Measurements from ENCODE around the gene CALM1. TPM values are rescaled to one million over a fixed set of nuclear protein-coding genes. Genes with fewer than 3 reads are reported as not detected.

The CALM1 gene
- total RNA-seq, 1 donor from 2014 or later, result 347 TPM

DNA sequence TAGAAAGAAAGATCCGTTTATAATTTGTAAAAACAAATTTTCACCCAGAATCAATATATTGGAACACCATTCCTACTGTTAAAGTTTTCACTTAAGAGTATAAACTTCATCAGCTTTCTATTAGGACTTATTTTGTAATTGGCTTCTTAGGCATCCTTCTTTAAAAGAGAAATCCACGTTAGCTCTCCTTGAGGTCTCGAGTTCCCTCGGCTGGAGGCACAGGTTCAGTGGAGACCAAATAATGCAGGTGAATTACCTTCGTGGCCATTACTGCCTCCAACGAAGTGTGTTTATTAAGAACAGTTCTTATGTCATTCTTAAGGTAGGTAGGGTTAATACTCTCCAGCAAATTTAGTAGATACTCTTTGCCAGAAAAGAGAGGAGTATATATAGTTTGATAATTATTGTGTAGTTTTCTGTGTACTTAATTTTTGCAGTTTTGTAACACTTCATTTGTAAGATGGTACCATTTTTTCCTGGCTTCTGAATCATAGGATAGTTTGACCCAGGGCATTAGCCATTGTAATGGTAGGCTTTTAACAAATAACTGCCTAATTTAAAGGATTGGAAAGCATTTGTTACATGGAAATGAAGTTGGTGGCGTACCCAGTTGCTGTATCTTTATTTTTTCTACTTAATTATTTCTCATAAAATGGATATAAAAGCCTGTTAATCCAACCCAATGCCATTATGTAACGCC, 2.2 kb downstream of the CALM1 start:
- Histone ChIP-seq H3K27ac (ENCODE audit: low read depth, low read length) (peak overlapping the region; percentile 9), H3K4me3 (ENCODE audit: insufficient read depth, low read depth, low read length) (peak overlapping the region; percentile 99), H3K27me3 (ENCODE audit: insufficient read depth, low read length) (no peaks in the 10 kb centered on the region), H3K9me3 (ENCODE audit: insufficient read depth, low read depth, low read length) (no peaks in the 10 kb centered on the region), H4K20me1 (ENCODE audit: insufficient read depth, low read length) (peaks cover 62% of the 10 kb centered on the region), H3K36me3 (ENCODE audit: insufficient read depth, low read length) (peaks cover 28% of the 10 kb centered on the region), H3K4me1 (ENCODE audit: insufficient read depth, low read length) (peaks cover 14% of the 10 kb centered on the region), H3K79me2 (ENCODE audit: insufficient read depth, low read length) (peaks cover 55% of the 10 kb centered on the region), H3K9ac (ENCODE audit: low read length) (peak overlapping the region; percentile 92), H3K4me2 (ENCODE audit: low read length) (peak overlapping the region; percentile 90), H2AFZ (ENCODE audit: low read depth, low read length) (no peak overlapping the region)
- no peaks in the 10 kb centered on the region for H3K9me3 Mint-ChIP-seq (ENCODE audit: unreplicated experiment)
- no peak for FAIRE-seq
- peaks cover 13% of the 10 kb centered on the region for H3K36me3 Mint-ChIP-seq (ENCODE audit: low read depth, unreplicated experiment)
- DNase-seq (ENCODE audit: low read depth), result no peak
- peak overlapping the region; percentile 95 for H3K4me3 Mint-ChIP-seq (ENCODE audit: unreplicated experiment)
- no peaks in the 10 kb centered on the region for H3K27me3 Mint-ChIP-seq (ENCODE audit: low read depth, unreplicated experiment)
- TF ChIP-seq, protein P1, sequence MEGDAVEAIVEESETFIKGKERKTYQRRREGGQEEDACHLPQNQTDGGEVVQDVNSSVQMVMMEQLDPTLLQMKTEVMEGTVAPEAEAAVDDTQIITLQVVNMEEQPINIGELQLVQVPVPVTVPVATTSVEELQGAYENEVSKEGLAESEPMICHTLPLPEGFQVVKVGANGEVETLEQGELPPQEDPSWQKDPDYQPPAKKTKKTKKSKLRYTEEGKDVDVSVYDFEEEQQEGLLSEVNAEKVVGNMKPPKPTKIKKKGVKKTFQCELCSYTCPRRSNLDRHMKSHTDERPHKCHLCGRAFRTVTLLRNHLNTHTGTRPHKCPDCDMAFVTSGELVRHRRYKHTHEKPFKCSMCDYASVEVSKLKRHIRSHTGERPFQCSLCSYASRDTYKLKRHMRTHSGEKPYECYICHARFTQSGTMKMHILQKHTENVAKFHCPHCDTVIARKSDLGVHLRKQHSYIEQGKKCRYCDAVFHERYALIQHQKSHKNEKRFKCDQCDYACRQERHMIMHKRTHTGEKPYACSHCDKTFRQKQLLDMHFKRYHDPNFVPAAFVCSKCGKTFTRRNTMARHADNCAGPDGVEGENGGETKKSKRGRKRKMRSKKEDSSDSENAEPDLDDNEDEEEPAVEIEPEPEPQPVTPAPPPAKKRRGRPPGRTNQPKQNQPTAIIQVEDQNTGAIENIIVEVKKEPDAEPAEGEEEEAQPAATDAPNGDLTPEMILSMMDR (IDR thresholded peaks at IDR 0.05; ENCODE audit: insufficient read depth, low read depth, low read length), result no peak
- no peak for TF ChIP-seq EZH2 (IDR thresholded peaks at IDR 0.05; ENCODE audit: insufficient read depth, low read length)
- H3K4me1 Mint-ChIP-seq (ENCODE audit: low read depth, unreplicated experiment), result peaks cover 18% of the 10 kb centered on the region
- no peak overlapping the region for H3K27ac Mint-ChIP-seq (ENCODE audit: unreplicated experiment)

- Histone ChIP-seq H3K27ac (ENCODE audit: low read depth, low read length) (peak overlapping the region; percentile 62), H3K9ac (ENCODE audit: low read length) (peak overlapping the region; percentile 92), H3K4me2 (ENCODE audit: low read length) (peak overlapping the region; percentile 90), H3K27me3 (ENCODE audit: insufficient read depth, low read length) (no peaks in the 10 kb centered on the region), H4K20me1 (ENCODE audit: insufficient read depth, low read length) (peaks cover 70% of the 10 kb centered on the region), H3K9me3 (ENCODE audit: insufficient read depth, low read depth, low read length) (no peaks in the 10 kb centered on the region), H3K79me2 (ENCODE audit: insufficient read depth, low read length) (peaks cover 55% of the 10 kb centered on the region), H3K36me3 (ENCODE audit: insufficient read depth, low read length) (peaks cover 36% of the 10 kb centered on the region), H2AFZ (ENCODE audit: low read depth, low read length) (no peak overlapping the region), H3K4me3 (ENCODE audit: insufficient read depth, low read depth, low read length) (peak overlapping the region; percentile 99), H3K4me1 (ENCODE audit: insufficient read depth, low read length) (peaks cover 14% of the 10 kb centered on the region)
- Mint-ChIP-seq H3K4me1 (ENCODE audit: low read depth, unreplicated experiment) (peaks cover 18% of the 10 kb centered on the region), H3K36me3 (ENCODE audit: low read depth, unreplicated experiment) (peaks cover 13% of the 10 kb centered on the region), H3K4me3 (ENCODE audit: unreplicated experiment) (peak overlapping the region; percentile 95), H3K27me3 (ENCODE audit: low read depth, unreplicated experiment) (no peaks in the 10 kb centered on the region), H3K9me3 (ENCODE audit: unreplicated experiment) (no peaks in the 10 kb centered on the region), H3K27ac (ENCODE audit: unreplicated experiment) (peak overlapping the region; percentile 62)
- TF ChIP-seq, protein P1 (IDR thresholded peaks at IDR 0.05; ENCODE audit: insufficient read depth, low read depth, low read length), result peak; percentile 99
- TF ChIP-seq EZH2 (IDR thresholded peaks at IDR 0.05; ENCODE audit: insufficient read depth, low read length), result no peak
- no peak for FAIRE-seq
- DNase-seq (ENCODE audit: low read depth), result peak; percentile 81
These were observed 3.0 kb downstream of the CALM1 start for GRCh38 chr14:90399541-90400444.

Data from astrocyte (in vitro differentiated cells and primary cell).